A673 (cell line): Measurements from ENCODE around the gene SCARF1.

Experiments used
- EZH2 ChIP-seq: fragments of 200-600 bp; sonication (generic); IDR thresholded peaks from 2 replicates; pipeline ENCODE4 v1.6.1; 2017; ENCODE audit warnings: borderline replicate concordance, low read depth, mild to moderate bottlenecking, mixed read lengths, antibody characterized with exemption, low read length; ENCODE audit not compliant: poor library complexity, severe bottlenecking
- TF ChIP-seq, protein P1 (sequence below): fragments of 300-800, 200-600 bp; sonication (generic); conservative IDR thresholded peaks from 2 replicates; pipeline ENCODE4 v1.5.1; 2017; ENCODE audit warnings: low read depth, mild to moderate bottlenecking, antibody characterized with exemption, low read length, moderate library complexity, mixed read lengths

DNA sequence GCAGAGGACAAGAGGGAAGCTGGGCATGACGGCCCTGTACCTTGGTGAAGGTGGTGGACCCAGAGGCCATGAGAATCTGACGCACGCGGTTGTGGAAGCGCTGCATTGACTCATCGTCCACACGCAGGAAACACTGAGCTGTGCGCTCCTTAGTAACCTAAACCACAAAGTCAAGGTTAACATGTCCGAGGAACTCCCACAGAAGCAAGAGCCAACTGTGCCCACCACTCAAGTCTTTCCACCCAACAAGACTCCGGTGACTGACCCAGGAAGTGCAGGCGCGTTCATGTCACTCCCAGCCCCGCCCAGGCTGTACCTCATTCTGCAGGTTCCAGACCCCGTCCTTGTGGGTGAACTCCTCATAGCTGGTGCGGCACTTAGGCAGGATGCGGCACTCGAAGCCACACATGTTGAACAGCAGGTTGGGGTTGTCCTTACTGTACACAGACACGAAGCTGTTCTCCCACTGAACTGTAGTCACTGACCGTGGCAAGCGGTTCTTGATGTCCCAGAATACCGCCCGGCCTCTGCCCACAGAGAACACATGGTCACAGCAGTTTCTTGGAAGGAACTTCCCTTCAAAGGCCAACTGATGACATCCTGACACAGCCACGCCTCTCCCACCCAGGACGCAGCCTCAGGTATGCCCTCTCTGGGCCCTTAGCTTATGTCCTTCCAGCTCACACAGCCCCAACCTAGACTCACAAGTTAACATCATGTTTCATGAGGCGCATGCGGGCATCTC is 27.7 kb upstream of the SCARF1 start:
- TF ChIP-seq, protein P1, sequence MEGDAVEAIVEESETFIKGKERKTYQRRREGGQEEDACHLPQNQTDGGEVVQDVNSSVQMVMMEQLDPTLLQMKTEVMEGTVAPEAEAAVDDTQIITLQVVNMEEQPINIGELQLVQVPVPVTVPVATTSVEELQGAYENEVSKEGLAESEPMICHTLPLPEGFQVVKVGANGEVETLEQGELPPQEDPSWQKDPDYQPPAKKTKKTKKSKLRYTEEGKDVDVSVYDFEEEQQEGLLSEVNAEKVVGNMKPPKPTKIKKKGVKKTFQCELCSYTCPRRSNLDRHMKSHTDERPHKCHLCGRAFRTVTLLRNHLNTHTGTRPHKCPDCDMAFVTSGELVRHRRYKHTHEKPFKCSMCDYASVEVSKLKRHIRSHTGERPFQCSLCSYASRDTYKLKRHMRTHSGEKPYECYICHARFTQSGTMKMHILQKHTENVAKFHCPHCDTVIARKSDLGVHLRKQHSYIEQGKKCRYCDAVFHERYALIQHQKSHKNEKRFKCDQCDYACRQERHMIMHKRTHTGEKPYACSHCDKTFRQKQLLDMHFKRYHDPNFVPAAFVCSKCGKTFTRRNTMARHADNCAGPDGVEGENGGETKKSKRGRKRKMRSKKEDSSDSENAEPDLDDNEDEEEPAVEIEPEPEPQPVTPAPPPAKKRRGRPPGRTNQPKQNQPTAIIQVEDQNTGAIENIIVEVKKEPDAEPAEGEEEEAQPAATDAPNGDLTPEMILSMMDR, result no peak
- no peak for TF ChIP-seq EZH2
